Fibroblast of lung (primary cell): ENCODE data around the gene ALPK3.

ENCODE experiments used
- EZH2 ChIP-seq: IDR thresholded peaks from 2 replicates; pipeline ENCODE4 v1.5.1; 2012; ENCODE audit warnings: low read length, control low read depth, mild to moderate bottlenecking; ENCODE audit errors: missing control alignments
- TF ChIP-seq, protein P1 (sequence below), 2 donors: IDR thresholded peaks in 1 of 2; conservative IDR thresholded peaks in 1 of 2; 1 replicate in 1 of 2; 2 replicates in 1 of 2; pipeline ENCODE4 v1.5.1; 2011 to 2012; ENCODE audit warnings: low read length in 2 of 2, control low read depth in 1 of 2, inconsistent platforms in 1 of 2, low read depth in 1 of 2, mild to moderate bottlenecking in 1 of 2

DNA sequence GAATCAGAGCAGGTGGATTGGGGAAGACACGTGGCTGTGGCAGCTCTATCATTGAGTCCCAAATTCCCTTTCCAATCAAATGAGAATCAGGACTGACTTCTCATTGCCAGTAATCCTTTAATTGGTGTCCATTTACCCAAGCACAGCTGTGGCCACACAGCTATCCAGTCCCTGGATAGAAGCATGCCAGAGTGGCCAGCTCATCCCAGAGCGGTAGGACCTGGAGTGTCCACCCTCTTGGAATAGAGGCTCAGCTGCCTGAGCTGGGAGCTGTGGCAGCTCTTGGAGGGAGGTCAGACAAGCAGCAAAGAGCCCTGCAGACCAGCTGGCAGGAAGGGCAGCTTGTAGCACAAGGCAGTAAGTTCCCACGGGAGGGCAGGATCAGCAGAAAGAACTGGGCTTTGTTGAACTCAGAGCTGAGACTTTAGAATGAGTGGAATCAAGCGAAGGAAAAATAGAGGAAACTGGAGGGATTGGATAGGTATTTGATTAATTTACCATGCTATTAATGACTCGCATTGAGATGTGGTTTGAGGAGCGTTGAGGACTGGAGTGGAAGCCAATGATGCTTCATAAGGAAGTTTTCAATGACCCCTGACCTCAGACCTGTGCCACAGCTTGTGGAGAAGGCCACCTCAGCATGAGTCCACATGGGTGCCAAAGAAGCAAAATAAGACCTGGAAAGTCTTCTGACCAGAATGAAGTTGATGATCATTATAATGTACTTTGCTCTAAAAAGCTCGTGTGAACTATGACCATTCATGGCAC lies 6.9 kb upstream of the ALPK3 start:
- TF ChIP-seq, protein P1, sequence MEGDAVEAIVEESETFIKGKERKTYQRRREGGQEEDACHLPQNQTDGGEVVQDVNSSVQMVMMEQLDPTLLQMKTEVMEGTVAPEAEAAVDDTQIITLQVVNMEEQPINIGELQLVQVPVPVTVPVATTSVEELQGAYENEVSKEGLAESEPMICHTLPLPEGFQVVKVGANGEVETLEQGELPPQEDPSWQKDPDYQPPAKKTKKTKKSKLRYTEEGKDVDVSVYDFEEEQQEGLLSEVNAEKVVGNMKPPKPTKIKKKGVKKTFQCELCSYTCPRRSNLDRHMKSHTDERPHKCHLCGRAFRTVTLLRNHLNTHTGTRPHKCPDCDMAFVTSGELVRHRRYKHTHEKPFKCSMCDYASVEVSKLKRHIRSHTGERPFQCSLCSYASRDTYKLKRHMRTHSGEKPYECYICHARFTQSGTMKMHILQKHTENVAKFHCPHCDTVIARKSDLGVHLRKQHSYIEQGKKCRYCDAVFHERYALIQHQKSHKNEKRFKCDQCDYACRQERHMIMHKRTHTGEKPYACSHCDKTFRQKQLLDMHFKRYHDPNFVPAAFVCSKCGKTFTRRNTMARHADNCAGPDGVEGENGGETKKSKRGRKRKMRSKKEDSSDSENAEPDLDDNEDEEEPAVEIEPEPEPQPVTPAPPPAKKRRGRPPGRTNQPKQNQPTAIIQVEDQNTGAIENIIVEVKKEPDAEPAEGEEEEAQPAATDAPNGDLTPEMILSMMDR (conservative IDR thresholded peaks at IDR 0.05 in 1 of 2, IDR thresholded peaks at IDR 0.05 in 1 of 2; ENCODE audit: low read depth in 1 of 2, low read length in 2 of 2), result no peak
- TF ChIP-seq EZH2, result no peak
